HG02973 (cell line): ENCODE data around the gene PPT1.
A peak's percentile ranks its signal among the peaks of the same experiment; 100 is the strongest.
"Not testable (repeated sequence)": the region's sequence is repeated elsewhere in the genome, so short reads cannot be mapped to it uniquely, and the experiment has no call there.

Source experiments
- ATAC-seq: cut with Tn5 transposase; IDR thresholded peaks from one replicate; pipeline ENCODE4 v1.9.1; 2021; ENCODE audit warnings: moderate library complexity; ENCODE audit not compliant: unreplicated experiment

The PPT1 gene

DNA sequence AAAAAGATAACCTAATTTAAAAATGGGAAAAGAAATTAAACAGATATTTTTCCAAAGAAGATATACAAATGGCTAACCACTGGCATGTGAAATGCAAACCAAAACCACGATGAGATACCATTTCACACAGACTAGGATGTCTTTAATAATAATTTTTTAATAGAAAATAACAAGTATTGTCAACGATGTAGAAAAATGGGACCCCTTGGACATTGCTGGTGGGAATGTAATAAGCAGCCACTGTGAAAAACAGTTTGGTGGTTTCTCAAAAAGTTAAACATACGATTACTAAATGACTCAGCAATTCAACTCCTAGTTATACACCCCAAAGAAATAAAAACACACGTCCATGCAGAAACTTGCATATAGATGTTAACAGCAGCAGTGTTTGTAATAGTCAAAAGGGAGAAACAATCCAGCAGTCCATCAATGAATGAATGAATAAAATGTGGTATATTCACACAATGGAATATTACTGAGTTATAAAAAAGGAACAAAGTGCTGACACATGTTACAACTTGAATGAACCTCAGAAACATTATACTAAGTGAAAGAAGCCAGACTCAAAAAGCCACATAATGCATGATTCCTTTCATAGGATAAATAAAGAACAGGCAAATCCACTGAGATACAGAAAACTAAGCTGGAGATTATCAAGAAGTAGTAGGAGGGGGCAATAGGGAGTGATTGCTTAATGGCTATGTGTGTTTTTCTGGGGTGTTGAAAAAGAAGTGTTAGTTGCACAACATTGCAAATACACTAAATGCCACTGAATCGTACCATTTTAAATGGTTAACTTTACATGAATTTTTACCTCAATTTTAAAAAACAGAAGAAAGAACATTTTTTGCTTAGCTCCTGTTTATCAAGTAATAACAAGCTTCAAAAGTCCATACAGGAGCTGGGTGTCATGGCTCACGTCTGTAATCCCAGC is 4.1 kb downstream of the PPT1 start:
- no peak for ATAC-seq

DNA sequence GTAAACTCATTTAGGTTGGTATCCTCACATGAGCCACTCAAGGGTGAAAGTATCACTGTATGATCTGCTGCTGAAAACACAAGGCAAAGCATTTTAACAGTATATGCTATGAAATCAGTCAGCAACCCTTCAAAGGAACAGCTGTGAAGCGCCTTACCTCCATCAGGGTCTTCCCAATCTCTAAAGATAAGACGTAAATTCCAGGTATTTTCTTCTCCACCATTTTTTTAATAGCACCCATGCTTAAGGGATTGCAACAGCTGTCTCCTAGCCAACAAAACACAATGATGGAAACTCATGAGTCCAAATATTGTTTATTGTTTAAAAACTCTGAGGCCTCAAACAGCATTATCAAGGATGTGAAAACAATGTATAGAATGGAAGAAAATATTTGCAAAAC is 4.8 kb downstream of the PPT1 start:
- ATAC-seq, result no peak

GRCh38 chr1:40090652-40091355 is 6.2 kb downstream of the PPT1 start:
- no peak for ATAC-seq

GRCh38 chr1:40084750-40085149 is 12.3 kb downstream of the PPT1 start:
- not testable (repeated sequence) for ATAC-seq

DNA sequence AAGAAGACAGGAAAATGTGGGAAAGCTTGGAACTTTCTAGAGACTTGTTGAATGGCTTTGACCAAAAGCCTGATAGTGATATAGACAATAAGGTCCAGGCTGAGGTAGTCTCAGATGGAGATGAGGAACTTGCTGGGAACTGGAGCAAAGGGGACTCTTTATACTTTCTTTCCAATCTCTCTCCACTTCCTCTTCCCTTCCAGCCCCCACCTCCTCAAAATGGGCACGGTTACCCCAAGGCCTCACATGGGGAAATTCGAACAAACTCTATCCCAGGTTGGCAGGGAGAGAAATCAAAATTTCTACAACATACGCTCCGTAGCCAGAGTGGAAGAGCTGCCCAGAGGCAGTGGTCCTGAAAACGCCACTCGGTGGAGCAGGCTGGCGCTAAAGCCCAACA is 15.2 kb downstream of the PPT1 start:
- ATAC-seq, result no peak

- ATAC-seq, result no peak
Observed at GRCh38 chr1:40079774-40080400, 17.2 kb downstream of the PPT1 start.

DNA sequence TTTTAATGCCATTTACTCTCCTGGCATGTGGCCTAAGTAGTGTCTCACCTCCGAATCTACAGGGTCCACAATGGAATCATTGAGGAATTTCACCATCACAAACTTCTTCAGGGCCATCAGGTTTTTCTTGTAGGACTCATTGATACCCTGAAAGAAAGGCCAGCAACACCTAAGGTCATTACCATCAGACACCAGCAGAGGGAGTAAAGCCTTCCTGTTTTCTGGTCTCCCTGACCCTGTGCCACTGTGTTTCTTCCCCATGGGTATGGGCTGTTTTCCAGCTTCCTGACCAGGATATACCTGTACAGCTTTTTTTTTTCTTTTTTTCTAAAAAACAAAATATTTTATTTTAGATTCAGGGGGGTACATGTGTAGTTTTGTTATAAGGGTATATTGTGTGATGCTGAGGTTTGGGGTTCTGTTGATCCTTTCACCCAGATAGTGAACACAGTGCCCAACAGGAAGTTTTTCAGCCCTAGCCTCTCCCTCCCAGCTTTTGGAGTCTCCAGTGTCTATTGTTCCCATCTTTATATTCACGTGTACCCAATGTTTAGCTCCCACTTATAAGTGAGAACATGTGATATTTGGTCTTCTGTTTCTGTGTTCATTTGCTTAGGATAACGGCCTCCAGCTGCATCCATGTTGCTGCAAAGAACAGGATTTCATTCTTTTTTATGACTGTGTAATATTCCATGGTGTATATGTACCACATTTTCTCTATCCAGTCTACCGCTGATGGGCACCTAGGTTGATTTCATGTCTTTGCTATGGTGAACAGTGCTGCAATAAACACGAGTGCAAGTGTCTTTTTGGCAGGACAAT is 18.3 kb downstream of the PPT1 start:
- ATAC-seq, result no peak

DNA sequence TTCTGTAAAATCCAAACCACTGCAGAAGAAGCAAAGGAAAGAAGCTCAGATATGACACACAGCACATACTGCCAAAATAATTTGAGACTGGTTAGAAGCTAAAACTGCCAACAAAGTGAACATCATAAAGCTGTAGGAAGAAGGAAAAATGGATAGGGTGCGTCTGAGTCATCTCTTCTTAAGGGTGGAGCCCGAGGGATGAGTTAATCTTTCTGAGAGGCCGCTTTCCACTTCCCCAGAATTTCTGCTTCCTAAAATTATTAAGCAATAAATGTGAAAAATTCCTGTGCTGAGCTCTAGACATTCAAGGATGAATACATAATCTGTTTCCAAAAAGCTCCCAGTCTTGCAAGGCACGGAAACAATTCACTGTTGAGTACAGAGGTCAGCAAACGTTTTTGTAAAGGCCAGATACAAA is 20.1 kb downstream of the PPT1 start:
- ATAC-seq, result no peak

GRCh38 chr1:40075266-40075665 is 21.8 kb downstream of the PPT1 start:
- no peak for ATAC-seq

DNA sequence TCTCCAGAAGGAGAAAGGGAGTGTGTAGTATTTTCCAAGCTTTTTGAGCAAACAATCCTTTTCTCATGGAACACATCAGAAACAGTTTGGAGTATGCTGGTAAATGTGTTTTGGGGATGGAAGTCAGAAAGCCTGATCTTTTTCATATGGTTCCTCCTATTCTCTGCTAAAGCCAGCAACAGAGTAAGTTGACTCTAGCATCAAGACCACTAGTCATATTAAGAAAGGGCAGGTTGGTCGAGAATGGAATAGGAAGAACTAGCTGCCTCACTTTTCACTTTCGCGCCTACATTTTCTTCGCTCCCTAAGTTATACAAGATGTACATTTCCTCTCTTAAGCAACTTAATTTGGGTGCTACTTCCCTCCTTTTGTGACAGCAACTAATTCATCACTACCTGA is 24.0 kb downstream of the PPT1 start:
- ATAC-seq, result no peak

DNA sequence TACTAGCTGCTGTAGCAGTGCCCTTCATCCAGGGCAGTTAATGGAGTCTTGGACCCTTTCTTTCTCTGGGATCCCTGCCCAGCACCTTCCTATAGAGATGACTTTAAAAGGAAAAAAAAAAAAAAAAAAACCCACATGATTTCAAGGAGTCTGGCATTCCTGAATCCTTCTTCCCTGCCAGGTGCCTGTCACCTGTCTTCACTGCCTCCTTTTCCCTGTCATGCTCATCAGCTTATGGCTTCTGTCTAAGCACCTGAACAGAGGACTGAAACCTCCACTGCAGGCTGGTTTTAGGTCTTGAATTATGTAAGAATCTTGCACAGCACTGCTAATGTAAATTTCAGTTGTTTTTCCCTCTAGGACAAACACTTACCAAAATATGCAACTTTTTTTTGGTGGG is 24.9 kb downstream of the PPT1 start:
- ATAC-seq, result no peak

- no peak for ATAC-seq
Observed at GRCh38 chr1:40067851-40068250, 29.2 kb downstream of the PPT1 start.

GRCh38 chr1:40067023-40067422 is 30.0 kb downstream of the PPT1 start:
- no peak for ATAC-seq

GRCh38 chr1:40064797-40065499 is 32.1 kb downstream of the PPT1 start:
- ATAC-seq, result peak; percentile 71

DNA sequence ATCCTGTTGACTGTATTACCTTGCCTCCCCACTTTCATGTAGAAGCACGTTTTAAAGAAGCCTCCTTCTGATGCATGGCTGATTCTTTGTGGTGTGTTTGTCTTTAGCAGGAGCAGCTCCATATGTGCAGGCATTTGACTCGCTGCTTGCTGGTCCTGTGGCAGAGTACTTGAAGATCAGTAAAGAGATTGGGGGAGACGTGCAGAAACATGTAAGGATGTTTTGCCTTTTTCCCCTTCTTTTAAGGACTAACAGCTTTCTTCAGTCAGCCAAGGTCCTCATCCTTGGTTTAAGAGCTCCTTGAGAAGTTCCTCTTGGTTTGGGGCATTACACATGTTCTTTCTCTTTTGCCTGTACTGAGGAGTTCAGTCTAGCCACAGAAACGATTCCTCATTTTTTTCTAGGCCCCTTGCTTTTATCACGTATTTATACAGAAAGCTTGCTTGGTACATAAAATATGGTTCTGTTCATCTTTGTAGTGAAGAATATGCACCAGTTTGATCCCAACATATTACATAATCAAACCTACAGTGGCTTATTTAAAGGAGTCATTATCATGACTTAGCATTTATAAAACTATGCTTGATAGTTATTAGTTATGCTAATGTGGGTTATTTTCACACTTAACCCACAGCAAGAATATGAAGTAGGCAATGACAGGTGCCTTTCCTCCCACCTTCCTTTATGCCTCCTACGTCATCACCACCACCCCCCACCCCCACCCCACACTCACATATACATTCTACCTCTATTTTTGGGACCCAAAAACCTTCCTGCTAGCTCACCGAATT is 36.9 kb downstream of the PPT1 start:
- ATAC-seq, result no peak

- ATAC-seq, result no peak
Observed at GRCh38 chr1:40059338-40059959, 37.6 kb downstream of the PPT1 start.

GRCh38 chr1:40058453-40059337 is 38.4 kb downstream of the PPT1 start:
- ATAC-seq, result no peak

DNA sequence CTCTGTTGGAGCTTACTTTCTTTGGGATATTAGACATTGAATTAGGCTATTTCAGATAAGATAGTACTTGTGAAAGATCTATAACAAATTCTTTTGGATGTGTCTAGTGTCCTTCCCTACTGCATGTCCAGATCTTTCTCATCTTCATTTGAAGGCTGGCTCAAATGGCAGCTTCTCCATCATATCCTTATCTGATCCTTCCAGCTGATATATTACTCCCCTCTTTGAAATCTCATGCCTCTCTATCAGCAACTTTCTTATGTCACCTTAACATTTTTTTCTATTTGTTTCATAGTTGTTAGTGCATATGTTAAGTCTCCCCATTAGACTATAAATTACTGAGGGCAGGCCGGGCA is 39.0 kb downstream of the PPT1 start:
- ATAC-seq, result no peak
